SU-DHL-6 (cell line): Measurements from ENCODE around the gene OSBPL9.

ENCODE experiments used
- H2AFZ ChIP-seq: fragments of 200-600 bp; sonication (generic); 2 replicates; pipeline ENCODE4 v1.6.1; 2014; ENCODE audit warnings: low read depth, mild to moderate bottlenecking, moderate library complexity, mixed read lengths, antibody characterized with exemption, low read length; ENCODE audit not compliant: severe bottlenecking
- H3F3A ChIP-seq: fragments of 200-600 bp; shearing (Covaris generic); 2 replicates; pipeline ENCODE4 v1.6.0; 2016; ENCODE audit warnings: antibody characterized with exemption, mild to moderate bottlenecking; ENCODE audit not compliant: insufficient read depth
- H3K27ac ChIP-seq: fragments of 200-600 bp; sonication (generic); 2 replicates; pipeline ENCODE4 v1.5.1; 2016; ENCODE audit warnings: low read depth, mild to moderate bottlenecking, low read length, moderate library complexity, mixed read lengths
- H3K27me3 ChIP-seq: fragments of 200-600 bp; sonication (generic), shearing (Covaris generic); 2 replicates; pipeline ENCODE4 v1.6.0; 2014; ENCODE audit warnings: mild to moderate bottlenecking, low read length
- H3K36me3 ChIP-seq: fragments of 200-600 bp; sonication (generic); 2 replicates; pipeline ENCODE4 v1.6.1; 2014; ENCODE audit warnings: mild to moderate bottlenecking, low read length, mixed read lengths
- H3K4me2 ChIP-seq: fragments of 300-600, 200-600 bp; shearing (Covaris generic), sonication (generic); 2 replicates; pipeline ENCODE4 v1.6.0; 2014; ENCODE audit warnings: low read length, low read depth, mild to moderate bottlenecking; ENCODE audit not compliant: poor library complexity, severe bottlenecking
- H3K4me3 ChIP-seq: fragments of 200-600 bp; sonication (generic); 2 replicates; pipeline ENCODE4 v1.5.1; 2014; ENCODE audit warnings: antibody characterized with exemption, low read length, mild to moderate bottlenecking, mixed read lengths; ENCODE audit not compliant: insufficient read depth, poor library complexity, severe bottlenecking
- H3K79me2 ChIP-seq: fragments of 200-600 bp; sonication (generic); 2 replicates; pipeline ENCODE4 v1.6.1; 2014; ENCODE audit warnings: mild to moderate bottlenecking, low read length, moderate library complexity; ENCODE audit not compliant: insufficient read depth
- H3K9ac ChIP-seq: fragments of 200-600 bp; sonication (generic); 2 replicates; pipeline ENCODE4 v1.7.0; 2014; ENCODE audit warnings: mild to moderate bottlenecking, low read length
- H3K9me2 ChIP-seq: fragments of 200-600 bp; sonication (generic); replicated peaks from 2 replicates; pipeline ENCODE4 v1.6.1; 2014; ENCODE audit warnings: low read length; ENCODE audit not compliant: insufficient read depth
- H3K9me3 ChIP-seq: fragments of 200-600 bp; sonication (generic); 2 replicates; pipeline ENCODE4 v1.6.1; 2014; ENCODE audit warnings: low read length, mixed read lengths; ENCODE audit not compliant: insufficient read depth
- H4K20me1 ChIP-seq: fragments of 200-600 bp; sonication (generic); 2 replicates; pipeline ENCODE4 v1.6.1; 2014; ENCODE audit warnings: low read depth, mild to moderate bottlenecking, antibody characterized with exemption, low read length, moderate library complexity, mixed read lengths
- CTCF ChIP-seq: fragments of 200-600 bp; sonication (generic); IDR thresholded peaks from one replicate; pipeline ENCODE4 v1.5.1; 2017; ENCODE audit warnings: antibody characterized with exemption, mild to moderate bottlenecking, low read length, moderate library complexity; ENCODE audit not compliant: insufficient read depth, poor library complexity, severe bottlenecking
- EZH2phosphoT487 ChIP-seq: fragments of 200-600 bp; sonication (generic), shearing (Covaris generic); conservative IDR thresholded peaks from 2 replicates; pipeline ENCODE4 v1.6.1; 2018; ENCODE audit warnings: mild to moderate bottlenecking, antibody characterized with exemption, low read length, moderate library complexity, mixed read lengths

Gene OSBPL9

GRCh38 chr1:51656374-51656773 is 39.5 kb downstream of the OSBPL9 start:
- TF ChIP-seq EZH2phosphoT487: no peak
- TF ChIP-seq CTCF: no peak

GRCh38 chr1:51660580-51660979 is 43.7 kb downstream of the OSBPL9 start:
- no peaks in the 10 kb centered on the region for H3K9me2 ChIP-seq
- no peak for TF ChIP-seq EZH2phosphoT487
- no peak for TF ChIP-seq CTCF
- no peak overlapping the region for H3K4me3 ChIP-seq
- H2AFZ ChIP-seq: no peak overlapping the region
- no peaks in the 10 kb centered on the region for H3K79me2 ChIP-seq
- no peak overlapping the region for H3K4me2 ChIP-seq
- H4K20me1 ChIP-seq: no peaks in the 10 kb centered on the region
- H3K27me3 ChIP-seq: no peaks in the 10 kb centered on the region
- H3K27ac ChIP-seq: no peak overlapping the region
- no peaks in the 10 kb centered on the region for H3K9me3 ChIP-seq
- H3F3A ChIP-seq: no peaks in the 10 kb centered on the region
- H3K36me3 ChIP-seq: no peaks in the 10 kb centered on the region
- H3K9ac ChIP-seq: no peak overlapping the region

More at GRCh38 chr1:51656374-51656773, 39.5 kb downstream of the OSBPL9 start:
- Histone ChIP-seq H3F3A (no peaks in the 10 kb centered on the region), H3K9me3 (no peaks in the 10 kb centered on the region), H3K36me3 (no peaks in the 10 kb centered on the region), H3K4me3 (no peak overlapping the region), H3K9me2 (no peaks in the 10 kb centered on the region), H3K4me2 (no peak overlapping the region), H3K27ac (no peak overlapping the region), H3K79me2 (no peaks in the 10 kb centered on the region), H3K27me3 (no peaks in the 10 kb centered on the region), H3K9ac (no peak overlapping the region), H4K20me1 (no peaks in the 10 kb centered on the region), H2AFZ (no peak overlapping the region)

DNA sequence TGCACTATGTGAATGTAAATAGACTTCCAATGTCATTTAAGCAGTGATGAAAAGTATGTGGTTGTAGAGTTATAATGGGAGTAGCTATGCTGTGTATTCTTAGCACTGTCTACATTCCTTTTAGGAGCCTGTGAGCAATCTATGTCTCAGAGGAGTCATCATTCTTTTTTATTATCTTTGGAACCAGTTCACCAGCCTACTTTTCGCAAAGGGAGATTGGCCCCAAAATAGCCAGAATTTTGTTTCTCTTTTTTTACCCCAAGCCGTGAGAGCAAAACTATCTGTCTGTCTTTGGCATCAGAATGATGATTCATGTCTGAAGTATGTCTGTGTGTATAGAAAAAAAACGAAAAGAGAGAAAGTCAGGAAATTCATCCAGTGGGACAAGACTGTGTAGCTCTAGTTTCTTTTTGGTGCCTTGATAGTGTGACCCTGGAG is 44.2 kb downstream of the OSBPL9 start:
- H3F3A ChIP-seq: no peaks in the 10 kb centered on the region
- H3K79me2 ChIP-seq: no peaks in the 10 kb centered on the region
- H3K36me3 ChIP-seq: no peaks in the 10 kb centered on the region
- no peak overlapping the region for H2AFZ ChIP-seq
- no peaks in the 10 kb centered on the region for H3K27me3 ChIP-seq
- H3K27ac ChIP-seq: no peak overlapping the region
- H3K9me2 ChIP-seq: no peaks in the 10 kb centered on the region
- H3K4me3 ChIP-seq: no peak overlapping the region
- no peak overlapping the region for H3K9ac ChIP-seq
- TF ChIP-seq CTCF (no peak), EZH2phosphoT487 (no peak)
- no peaks in the 10 kb centered on the region for H3K9me3 ChIP-seq
- H4K20me1 ChIP-seq: no peaks in the 10 kb centered on the region
- no peak overlapping the region for H3K4me2 ChIP-seq

DNA sequence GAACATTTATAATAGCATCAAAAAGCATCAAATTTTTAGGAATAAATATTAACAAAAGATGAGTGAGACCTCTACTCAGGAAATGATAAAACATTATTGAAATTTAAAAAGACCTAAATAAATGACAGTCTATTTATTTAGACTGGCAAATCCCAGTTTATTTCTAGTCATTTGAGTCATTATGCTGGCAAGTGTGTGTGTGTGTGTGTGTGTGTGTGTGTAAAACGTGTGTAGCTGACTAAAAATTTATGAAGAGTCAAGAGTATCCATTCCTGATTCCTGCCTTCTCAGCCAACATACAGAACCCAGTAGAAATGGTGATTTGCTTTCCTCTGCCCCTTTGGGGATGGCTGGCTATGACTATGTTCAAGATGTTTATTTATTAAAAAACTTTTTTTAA is 46.2 kb downstream of the OSBPL9 start:
- TF ChIP-seq EZH2phosphoT487 (no peak), CTCF (no peak)
- no peak overlapping the region for H2AFZ ChIP-seq
- H3K9me3 ChIP-seq: no peaks in the 10 kb centered on the region
- no peaks in the 10 kb centered on the region for H3K36me3 ChIP-seq
- no peak overlapping the region for H3K4me2 ChIP-seq
- no peaks in the 10 kb centered on the region for H3K79me2 ChIP-seq
- no peaks in the 10 kb centered on the region for H3K27me3 ChIP-seq
- no peaks in the 10 kb centered on the region for H4K20me1 ChIP-seq
- H3K9me2 ChIP-seq: no peaks in the 10 kb centered on the region
- no peaks in the 10 kb centered on the region for H3F3A ChIP-seq
- no peak overlapping the region for H3K9ac ChIP-seq
- H3K4me3 ChIP-seq: no peak overlapping the region
- no peak overlapping the region for H3K27ac ChIP-seq
